NCI-H1092 treated with DMSO at 0.1 percent for 48 hours (cell line): Measurements from ENCODE around the gene MRPL46.

Experiments
- DNase-seq: peaks from one replicate; lab custom pipeline; 2025; lab: John Stamatoyannopoulos, UW

The MRPL46 gene

DNA sequence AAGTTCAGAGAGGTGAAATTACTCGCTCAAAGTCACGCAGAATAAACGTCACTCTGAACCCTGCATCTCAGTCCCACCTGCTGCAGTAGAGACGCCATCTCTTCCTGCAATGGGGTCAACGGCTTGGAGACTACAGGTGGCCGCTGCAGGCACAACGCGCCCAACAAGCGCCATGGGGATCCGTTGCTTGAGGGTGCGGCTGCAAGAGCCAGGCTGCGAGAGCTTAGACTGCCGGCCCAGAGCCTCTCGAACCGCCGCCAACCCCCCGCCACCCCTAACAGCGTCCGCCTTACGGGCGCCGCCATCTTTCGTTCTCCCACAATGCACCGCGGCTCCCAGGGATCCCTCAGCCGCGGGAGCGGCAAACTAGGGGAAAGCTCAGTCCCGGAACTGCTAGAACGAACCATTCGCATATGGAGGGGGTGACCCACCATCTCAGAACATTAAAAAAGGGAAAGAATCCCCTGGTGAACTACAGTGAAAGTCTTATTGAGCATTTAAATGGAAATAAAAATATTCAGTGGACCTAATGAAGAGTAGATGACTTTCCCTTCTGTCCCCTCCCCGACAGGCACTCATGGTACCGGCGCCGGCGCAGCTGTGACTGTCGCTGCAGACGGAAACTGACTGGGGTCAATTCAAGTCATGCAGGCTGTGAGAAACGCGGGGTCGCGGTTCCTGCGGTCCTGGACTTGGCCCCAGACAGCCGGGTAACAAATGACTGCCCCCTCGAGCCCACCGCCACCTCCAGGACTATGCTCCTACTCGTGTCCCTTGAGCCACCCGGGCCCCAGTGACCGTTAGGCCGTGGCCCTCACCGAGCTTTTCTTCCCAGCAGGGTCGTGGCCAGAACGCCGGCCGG is at the start of gene MRPL46, which contains the start of gene MRPS11:
Gene MRPL46, minus strand, starts transcription at position 316 of the 862 bp plus-strand sequence. Its CDS starts 11 bp downstream, at position 305.
Gene MRPS11, plus strand, starts transcription at position 636 of the 862 bp plus-strand sequence. Its CDS starts 10 bp downstream, at position 646.
- DNase-seq, result peak; percentile 90

DNA sequence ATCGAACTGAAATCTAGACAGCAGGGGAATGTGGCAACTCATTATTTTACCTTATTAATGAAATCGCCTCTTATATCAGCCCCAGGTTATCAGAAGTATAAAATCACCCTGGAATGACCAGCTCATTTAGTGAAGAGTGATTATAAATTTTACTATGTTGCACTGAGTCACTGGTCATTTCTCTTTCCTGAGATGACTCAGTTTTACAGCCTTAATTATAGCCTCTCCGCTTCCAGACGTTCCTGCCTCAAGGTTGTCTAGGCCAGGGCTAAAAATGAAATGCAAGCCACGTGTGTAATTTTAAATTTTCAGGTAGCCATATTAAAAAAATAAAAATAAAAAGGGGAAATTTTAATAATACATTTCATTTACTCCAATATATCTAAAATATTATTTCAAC is 46.0 kb upstream of the MRPL46 start:
- no peak for DNase-seq

DNA sequence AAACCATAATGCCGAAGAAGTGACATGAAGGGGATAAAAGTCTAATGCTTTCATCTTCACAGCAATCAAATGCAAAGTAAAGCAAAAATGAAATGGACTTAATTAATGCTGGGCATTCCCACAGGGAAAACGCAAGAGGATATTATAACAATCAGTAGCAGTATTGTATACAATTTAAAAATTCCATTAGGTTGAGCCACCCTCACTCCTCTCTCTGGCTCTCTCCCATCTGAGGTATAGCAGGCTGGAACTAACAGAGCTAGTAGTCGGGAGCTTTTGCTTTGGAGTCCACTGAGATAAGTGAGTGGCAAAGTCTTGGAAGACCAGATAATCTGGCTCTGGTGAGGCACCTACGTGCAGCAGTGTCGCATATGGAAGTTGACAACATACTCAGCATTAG is 45.4 kb upstream of the MRPL46 start:
- DNase-seq, result no peak

DNA sequence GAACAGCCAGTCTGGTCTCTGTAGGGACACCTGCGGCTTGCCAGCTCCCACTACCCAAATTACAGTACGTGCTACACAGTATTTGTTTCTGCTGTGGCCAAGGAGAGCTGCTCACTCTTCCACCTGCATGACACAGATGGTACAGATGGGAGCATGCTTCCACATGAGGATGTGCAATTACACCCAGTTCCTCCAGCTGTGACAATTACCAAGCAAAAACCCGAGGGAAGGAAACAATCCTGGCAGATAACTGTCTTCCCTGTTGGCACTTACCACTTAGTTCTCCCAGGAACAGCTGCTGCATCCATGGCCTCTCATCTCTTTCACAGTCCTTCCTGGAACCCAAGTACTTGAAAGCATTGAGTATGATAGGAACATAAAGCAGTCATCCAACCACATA is 44.9 kb upstream of the MRPL46 start:
- DNase-seq, result no peak

DNA sequence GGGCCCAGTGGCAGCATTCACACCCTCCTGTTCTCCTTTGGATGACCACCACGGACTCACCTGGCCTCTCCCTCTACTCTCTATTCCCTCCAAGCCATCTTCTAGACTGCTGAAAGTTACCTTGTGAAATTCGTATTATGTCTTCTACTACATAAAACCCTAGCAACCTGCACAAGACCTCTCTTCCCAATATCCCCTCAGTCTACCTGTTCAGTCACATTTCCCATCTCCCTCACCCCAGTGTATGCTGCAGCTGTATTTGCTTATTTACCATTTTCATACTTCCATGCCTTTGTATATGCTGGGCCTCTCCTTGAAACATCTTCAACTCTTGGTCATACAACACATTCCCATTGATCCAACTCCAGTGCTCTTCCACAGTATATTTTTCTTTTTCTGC is 44.0 kb upstream of the MRPL46 start:
- DNase-seq, result no peak

DNA sequence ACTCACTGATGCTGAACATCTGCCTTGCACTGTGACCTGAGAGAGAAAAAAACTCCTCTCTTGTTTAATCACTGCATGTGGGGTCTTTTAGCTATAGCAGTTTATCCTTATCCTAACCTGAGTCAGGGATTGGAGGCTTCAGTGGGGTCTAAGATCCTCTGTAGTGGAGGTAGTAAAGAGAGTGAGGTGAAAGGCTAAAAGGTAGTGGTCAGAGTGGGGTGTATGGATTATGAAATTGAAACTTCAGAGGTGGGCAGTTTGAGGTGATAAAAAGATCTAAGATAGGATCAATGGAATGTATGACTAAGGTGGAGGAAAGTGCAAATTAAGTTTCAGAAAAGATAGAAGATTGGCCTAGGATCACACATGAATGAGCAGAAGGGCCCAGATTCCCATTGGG is 42.8 kb upstream of the MRPL46 start:
- no peak for DNase-seq

DNA sequence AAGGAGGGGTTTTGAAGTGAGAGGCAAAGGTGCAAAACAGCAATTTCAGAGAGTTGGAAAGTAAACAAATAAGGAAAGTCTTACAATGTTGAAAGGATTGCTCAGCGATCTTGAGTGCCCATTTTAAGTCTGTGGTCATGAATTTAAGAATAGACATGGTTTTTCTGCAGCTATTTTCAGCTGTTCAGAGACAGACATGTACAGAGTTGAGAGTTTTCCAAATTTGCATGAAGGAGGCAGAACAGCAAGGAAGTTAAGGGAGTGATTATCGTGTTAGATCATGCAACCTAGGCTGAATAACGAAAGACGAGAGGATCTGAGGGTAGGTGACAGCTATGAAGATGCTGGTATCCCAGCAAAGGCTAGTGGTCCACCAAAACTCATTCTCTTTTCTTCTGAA is 42.1 kb upstream of the MRPL46 start:
- DNase-seq, result no peak

DNA sequence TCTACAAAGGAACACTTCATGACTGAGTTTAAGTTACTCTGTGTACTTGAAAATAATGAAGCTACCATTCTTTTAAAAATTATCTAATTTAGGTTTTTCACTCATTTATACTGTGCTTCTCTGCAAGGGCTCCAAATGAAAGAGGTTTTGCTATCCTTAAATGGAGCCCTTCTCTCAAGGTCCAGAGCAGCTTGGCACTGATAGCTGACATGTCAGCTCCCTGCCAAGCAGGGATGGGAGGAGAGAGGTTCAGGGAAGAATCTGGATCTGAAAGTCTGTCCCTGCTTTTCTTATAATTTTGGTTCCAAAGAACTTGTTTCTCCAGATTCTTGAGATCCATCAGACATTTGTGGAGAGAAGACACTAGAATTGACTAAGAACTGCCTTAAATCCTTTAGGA is 39.4 kb upstream of the MRPL46 start:
- no peak for DNase-seq

DNA sequence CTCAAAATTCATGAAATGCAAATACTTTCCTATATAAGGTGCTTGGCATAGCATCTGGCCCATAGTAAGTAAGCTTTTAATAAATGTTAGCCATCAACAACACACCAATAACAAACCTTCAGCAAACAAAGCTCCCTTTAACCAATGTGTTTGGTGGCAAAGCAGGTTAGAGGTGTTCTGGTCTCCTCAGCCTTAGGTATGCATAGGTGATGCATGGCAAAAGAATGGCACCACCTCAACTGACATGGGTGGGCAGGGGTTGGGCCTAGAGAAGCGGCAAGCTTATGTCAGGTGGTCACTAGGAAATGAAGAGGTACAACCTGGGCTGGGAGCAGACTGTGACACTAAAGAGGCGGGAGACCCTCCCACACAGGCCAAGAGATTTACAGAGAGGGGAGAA is 38.5 kb upstream of the MRPL46 start:
- DNase-seq, result no peak

DNA sequence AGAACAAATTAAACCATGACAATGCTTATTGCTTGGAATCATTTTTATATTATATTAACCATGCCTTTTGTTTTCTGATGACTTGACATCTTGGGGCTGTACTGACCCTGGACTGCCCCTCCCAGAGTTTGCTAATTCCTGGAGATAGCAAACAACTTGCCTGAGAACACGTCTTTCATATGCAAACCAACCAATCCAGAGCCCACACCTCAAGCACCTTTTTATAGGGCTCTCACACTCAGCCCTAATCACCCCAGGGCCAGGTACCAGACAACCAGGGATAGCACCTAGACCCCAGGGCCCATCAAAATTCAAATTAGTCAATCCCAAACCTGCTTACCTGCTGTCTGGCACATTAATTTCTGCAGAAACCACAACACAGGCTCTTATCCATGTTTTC is 37.3 kb upstream of the MRPL46 start:
- no peak for DNase-seq

DNA sequence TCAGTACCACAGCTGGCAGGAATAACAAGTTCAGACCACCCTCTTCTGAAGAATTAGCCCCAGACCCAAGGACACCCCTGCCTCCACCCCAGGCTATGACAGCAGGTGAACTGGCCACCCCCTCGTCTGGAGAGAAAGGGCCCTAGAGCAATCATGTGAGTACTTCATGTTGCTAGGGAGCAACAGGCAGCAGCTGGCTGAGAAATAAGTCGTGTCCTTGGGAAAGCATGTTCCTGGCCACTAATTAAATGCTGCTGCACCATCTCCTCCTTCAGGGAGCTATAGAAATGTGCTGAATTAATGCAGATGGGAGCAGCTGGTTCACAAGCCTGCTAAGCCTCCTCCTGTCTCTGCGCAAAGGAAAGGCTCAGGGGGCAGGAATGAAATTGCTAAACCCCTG is 31.8 kb upstream of the MRPL46 start:
- DNase-seq, result peak; percentile 40

DNA sequence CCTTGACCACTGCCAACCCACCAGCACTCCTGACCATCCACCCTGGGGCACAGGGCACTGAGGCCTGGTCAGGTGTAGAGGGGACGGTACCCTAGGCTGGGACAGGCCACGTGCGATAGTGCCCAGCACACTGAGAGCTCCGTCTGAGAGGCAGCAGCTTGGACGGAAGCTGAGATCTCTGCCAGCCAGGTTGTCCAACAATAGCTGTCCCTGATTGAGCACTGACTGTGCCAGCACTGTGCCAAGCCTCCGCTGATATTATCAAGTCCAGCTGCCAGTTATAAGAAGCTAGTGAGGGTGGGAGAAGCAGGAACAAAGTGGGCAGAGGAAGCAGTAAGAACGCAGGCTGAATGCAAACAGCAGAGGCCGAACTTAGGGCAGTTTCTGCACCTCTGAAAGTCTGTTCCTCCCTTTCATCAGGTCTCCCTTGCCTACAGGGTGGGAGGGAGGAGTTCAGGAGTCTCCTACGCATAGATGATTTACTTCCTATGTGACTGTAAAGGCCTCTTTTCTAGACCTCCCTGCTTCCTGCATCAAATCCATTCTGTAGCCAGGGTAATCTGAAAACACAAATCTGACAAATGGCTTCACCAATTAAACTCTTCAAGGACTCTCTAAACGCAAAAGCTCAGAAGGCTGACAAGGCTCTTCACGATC is 30.0 kb upstream of the MRPL46 start:
- DNase-seq, result no peak

DNA sequence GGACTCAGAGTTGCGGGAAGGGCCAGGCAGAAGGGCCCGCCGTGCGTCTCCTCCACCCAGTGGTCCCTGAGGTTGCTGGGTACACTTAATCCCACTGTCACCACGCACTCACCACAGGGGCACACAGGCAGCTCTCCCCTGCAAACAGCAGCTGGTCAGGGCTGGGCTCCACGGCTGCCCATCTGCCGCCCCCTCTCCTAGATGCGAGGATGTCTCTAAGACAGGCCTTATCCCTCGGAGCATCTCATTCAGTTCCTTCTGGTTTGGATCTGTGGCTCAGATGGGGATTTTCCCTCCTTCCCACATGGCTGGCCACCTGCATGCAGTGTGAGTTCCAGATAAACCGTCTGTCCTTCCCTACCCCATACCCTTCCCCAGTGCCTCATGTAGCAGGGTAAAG is 26.7 kb upstream of the MRPL46 start:
- DNase-seq, result no peak

DNA sequence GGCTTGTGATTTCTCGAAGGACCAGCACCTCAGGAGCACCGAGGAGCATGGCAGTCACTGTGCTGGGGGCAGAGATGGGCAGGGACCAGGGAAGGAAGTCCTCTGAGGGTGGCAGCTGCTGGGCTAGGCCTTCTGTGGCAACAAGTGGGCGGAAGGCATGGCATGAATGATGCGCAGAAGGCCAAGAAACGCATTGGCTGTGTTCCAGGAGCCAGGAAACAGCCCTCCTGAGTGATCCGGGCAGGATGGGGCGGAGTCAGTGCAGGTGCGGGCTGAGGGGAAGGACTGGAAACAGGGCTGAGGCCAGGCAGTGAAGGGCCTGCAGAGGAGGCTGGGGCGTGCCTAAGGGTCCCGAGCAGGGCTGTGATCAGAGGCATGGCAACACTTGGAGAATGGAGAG is 24.0 kb upstream of the MRPL46 start:
- no peak for DNase-seq

DNA sequence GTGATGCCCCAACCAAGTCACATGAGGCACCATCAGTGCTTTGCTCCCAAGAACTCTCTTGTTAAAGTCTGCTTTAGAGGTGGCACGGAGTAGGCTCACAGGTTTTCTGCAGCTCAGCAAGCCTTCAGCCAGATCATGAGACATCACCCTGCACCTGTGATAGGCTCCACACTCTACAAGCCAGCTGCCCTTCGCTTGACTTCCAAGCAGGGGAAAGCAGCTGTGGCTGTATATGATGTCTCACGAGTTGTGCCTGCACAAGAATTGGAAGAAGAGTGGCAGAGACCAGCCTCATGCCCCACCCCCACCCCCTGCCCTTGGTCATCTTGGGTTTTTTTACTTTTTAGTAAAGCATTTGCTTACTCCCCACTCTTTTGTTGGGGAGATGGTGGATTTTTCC is 22.8 kb upstream of the MRPL46 start:
- DNase-seq, result no peak

DNA sequence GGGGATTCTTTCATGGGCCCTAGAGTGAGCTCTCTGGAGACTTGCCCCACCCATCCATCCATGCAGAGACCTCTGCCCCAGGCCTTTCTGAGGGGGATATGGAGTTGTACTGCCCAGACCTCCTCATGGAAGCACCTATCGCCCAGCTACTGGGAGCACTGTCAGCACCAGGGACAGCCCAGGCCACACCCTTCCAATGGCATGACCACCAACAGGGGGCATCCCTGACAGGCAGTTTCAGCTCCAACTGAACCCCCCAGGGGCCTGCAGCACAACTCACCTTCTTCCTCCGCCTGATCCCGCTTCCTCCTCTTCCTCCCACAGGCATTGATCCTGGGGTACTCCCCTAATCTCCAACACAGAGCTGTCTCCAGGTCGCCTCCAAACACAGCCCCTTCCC is 22.1 kb upstream of the MRPL46 start:
- DNase-seq, result no peak

DNA sequence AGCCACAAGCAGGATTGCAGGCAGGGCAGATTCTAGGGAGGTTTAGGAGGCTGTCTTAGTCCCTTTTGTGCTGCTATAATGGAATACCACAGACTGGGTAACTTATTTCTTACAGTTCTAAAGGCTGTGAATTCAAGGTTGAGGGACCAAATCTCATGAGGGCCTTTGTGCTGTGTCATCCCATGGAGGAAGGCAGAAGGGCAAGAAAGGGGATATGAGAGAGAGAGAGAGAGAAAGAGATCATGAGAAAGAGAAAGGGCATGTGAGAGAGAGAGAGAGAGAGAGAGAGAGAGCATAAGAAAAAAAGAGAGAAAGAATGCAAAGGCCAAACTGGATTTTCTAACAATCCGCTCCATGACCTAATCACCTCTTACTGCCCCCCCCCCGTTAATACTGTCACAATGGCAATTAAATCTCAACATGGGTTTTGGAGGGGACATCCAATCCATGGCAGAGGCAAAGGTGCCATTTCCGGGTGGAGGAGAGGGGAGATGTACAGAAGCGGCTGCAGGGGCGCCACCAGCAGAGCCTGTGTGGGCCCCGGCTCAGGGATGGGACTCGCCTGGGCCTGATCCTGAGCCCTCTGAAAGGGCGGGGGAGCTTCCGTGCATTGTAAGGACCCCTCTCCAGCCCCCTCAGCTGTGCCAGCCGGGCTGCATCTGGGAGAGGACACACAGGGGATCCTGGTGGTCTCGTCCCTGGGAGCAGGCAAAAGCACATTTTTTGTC is 20.8 kb upstream of the MRPL46 start:
- no peak for DNase-seq

DNA sequence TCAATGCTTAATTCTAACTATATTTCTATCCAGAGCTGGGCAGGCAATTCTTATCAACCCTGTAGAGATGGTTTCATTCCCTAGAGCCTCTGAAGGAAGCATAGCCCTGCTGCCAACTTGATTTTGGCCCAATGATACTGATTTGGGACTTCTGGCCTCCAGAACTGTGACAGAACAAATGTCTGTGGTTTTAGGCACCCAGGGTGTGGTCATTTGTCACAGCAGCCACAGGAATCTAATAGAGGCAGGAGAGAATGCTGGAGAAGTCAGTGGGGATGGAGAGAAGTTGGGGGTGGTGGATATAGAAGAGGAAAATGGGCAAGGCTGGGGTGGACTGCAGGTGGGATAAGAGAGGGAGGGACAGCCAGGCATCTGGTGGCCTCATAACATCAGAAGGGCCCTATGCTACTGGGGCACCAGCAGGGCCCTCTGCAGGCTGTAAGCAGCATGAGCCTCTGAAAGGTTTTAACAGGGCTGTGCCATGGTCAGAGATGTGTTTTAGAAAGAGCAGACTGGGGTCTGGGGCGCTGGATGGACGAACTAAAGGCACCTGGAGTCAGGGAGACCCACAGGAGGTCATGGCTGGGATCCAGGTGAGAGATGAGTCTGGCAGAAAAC is 20.1 kb upstream of the MRPL46 start:
- no peak for DNase-seq

DNA sequence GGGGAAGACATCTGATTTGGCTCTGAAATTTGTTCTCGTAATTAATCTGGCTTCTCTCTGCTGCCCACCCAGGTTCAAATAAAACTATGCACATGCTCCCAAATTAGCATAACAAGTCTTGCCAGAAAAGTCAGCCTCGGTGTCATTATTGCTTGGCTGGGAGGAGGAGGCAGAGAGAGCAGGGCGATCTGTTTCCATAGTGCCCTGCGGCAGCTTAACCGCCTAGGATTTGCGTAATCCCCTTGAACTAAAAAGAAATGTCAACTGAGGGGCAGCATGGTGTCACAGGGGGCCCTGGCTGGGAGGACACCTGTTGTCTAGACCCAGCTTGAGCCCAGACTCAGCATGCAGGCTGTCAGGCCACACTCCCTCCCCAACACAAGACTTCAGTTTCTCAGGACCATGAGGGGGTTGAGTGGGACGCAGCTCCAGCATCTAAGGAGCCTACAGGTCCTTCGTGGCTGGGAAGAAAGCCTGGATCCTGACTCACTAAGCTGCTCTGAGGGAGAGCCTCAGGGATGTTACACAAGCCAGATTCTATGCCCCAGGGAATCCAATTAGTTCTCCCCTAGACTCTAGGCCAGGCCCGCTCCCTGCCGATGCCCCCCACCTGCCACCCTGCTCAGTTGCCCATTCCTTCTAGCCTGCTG is 17.6 kb upstream of the MRPL46 start:
- DNase-seq, result no peak

DNA sequence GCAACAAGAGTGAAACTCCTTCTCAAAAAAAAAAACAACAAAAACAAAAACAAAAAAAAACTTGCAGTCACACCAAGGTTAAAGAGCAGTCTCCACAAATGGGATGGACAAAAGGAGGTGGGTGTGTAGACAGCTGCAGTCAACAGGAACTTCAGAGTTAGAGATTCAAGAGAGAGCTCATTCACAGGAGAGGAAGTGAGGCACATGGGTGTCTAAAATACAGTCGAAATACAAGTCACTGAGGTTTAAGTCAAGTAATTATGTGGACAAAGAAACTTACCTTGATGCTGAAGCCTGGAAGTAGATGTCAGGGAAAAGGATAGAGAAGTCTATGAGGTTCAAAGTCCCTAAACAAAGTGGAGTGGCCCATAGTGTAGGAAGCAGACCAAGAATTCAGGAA is 15.1 kb upstream of the MRPL46 start:
- no peak for DNase-seq

DNA sequence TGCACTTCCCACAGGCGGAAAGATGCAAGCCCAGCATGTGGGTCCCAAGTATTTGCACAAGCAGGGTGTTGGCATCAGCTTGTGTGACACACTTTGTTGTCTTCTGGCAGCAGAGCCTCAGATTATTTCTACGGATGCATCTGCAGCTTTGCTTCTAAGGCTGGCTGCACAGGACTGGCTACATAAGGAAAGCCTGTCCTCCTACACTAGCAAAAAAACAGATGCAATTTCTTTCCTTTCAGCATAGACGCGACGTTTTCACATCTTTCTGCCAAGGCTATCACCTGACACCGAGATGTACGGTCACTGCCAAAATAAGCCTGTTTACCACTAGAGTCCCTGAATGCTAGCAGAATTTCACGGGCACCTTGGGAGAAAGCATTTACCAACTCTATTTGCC is 13.8 kb upstream of the MRPL46 start:
- no peak for DNase-seq

DNA sequence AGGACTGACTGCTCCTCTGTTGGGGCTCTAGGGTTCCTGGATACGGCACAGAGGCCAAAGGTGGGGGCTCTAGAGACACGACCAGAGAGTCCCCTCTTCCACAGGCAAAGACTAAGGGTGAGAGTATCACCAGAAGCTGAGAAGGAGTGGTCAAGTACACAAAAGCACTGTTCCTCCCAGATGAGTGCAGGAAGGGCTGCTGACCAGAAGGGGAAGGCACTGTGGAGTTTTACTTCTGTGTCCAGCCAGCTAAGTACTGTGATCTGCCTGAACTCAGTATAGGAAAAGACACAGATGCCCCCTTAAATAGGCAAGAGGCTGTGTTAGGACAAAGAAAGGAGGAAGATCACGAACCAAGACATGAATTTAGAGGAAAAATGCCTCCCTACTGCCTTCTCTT is 12.0 kb upstream of the MRPL46 start:
- DNase-seq, result no peak
